Limb (tissue), 2 donors: ENCODE measurements around the gene SEZ6L2.
"Not testable (repeated sequence)": the region's sequence is repeated elsewhere in the genome, so short reads cannot be mapped to it uniquely, and the experiment has no call there.

ENCODE experiments used
- DNase-seq, 2 donors: peaks; one replicate each; pipeline ENCODE4 v3.0.0-alpha.2; 2016; ENCODE audit errors: extremely low spot score in 2 of 2

Gene SEZ6L2

GRCh38 chr16:29899516-29900101 is at the start of gene SEZ6L2:
SEZ6L2 (minus strand) TSS chr16:29899550; CDS start chr16:29899019, 531 bp downstream.
- peak; percentile 8 to 89 for DNase-seq

- no peak for DNase-seq
Measured at GRCh38 chr16:29947897-29948296, 48.5 kb upstream of the SEZ6L2 start.

- DNase-seq, result peak; percentile 38 to 50
Measured at GRCh38 chr16:29943846-29944799, 44.8 kb upstream of the SEZ6L2 start.

- no peak for DNase-seq
Measured at GRCh38 chr16:29940656-29941055, 41.3 kb upstream of the SEZ6L2 start.

GRCh38 chr16:29931750-29932149 is 32.4 kb upstream of the SEZ6L2 start:
- DNase-seq, result not testable (repeated sequence)

GRCh38 chr16:29927070-29927905 is 27.9 kb upstream of the SEZ6L2 start:
- DNase-seq, result no peak

- peak in 1 of 2 donors; percentile 20 for DNase-seq
Measured at GRCh38 chr16:29926711-29927052, 27.3 kb upstream of the SEZ6L2 start.

GRCh38 chr16:29925781-29926710 is 26.7 kb upstream of the SEZ6L2 start, which contains the start of gene KCTD13:
KCTD13 (minus strand) TSS chr16:29926226; CDS start chr16:29926033, 193 bp downstream.
- peak; percentile 88 to 98 for DNase-seq

- DNase-seq, result no peak
Measured at GRCh38 chr16:29925105-29925756, 25.9 kb upstream of the SEZ6L2 start.

GRCh38 chr16:29922986-29923501 is 23.7 kb upstream of the SEZ6L2 start:
- DNase-seq, result no peak

- no peak for DNase-seq
Measured at GRCh38 chr16:29922326-29922725, 23.0 kb upstream of the SEZ6L2 start.

- no peak for DNase-seq
Measured at GRCh38 chr16:29921034-29921385, 21.7 kb upstream of the SEZ6L2 start.

- DNase-seq, result no peak
Measured at GRCh38 chr16:29920288-29921033, 21.1 kb upstream of the SEZ6L2 start.

- no peak for DNase-seq
Measured at GRCh38 chr16:29916979-29917378, 17.6 kb upstream of the SEZ6L2 start.

GRCh38 chr16:29915590-29916247 is 16.4 kb upstream of the SEZ6L2 start:
- DNase-seq, result no peak

GRCh38 chr16:29913514-29913913 is 14.2 kb upstream of the SEZ6L2 start:
- DNase-seq, result no peak

- DNase-seq, result no peak
Measured at GRCh38 chr16:29912087-29912486, 12.7 kb upstream of the SEZ6L2 start.

- DNase-seq, result no peak
Measured at GRCh38 chr16:29911676-29912010, 12.3 kb upstream of the SEZ6L2 start.
